Stimulated activated naive B cell treated with anti-CD40 and anti-IgM and Interleukin-4, amounts not matched to agents 10 μg/mL and 1 μg/mL and 100 μg/mL, for 72 hours (primary cell): ENCODE measurements around the gene FMN2.

Experiments
- ATAC-seq, 2 donors: fragments of 150-1000 bp; cut with Tn5 transposase; replicated peaks; 2 replicates each; pipeline ENCODE4 v1.10.0; 2021; ENCODE audit warnings: moderate library complexity in 1 of 2
- DNase-seq: peaks from one replicate; pipeline ENCODE4 v3.0.0; 2021
- H3K27ac Mint-ChIP-seq: one replicate; pipeline ENCODE4 v1.8.0; 2022; ENCODE audit warnings: mild to moderate bottlenecking, mixed read lengths
- H3K27me3 Mint-ChIP-seq, 2 donors: one replicate each; pipeline ENCODE4 v1.8.0; 2022; ENCODE audit warnings: mixed read lengths in 2 of 2
- H3K36me3 Mint-ChIP-seq, 2 donors: one replicate each; pipeline ENCODE4 v1.8.0; 2022; ENCODE audit warnings: mixed read lengths in 2 of 2, mild to moderate bottlenecking in 1 of 2
- H3K4me1 Mint-ChIP-seq, 2 donors: one replicate each; pipeline ENCODE4 v1.8.0; 2022; ENCODE audit warnings: mixed read lengths in 2 of 2, mild to moderate bottlenecking in 1 of 2
- H3K4me3 Mint-ChIP-seq, 2 donors: one replicate each; pipeline ENCODE4 v1.8.0; 2022; ENCODE audit warnings: mild to moderate bottlenecking in 2 of 2, mixed read lengths in 2 of 2, moderate library complexity in 1 of 2
- H3K9me3 Mint-ChIP-seq, 2 donors: one replicate each; pipeline ENCODE4 v1.8.0; 2022; ENCODE audit warnings: mixed read lengths in 2 of 2, mild to moderate bottlenecking in 1 of 2

FMN2 gene

DNA sequence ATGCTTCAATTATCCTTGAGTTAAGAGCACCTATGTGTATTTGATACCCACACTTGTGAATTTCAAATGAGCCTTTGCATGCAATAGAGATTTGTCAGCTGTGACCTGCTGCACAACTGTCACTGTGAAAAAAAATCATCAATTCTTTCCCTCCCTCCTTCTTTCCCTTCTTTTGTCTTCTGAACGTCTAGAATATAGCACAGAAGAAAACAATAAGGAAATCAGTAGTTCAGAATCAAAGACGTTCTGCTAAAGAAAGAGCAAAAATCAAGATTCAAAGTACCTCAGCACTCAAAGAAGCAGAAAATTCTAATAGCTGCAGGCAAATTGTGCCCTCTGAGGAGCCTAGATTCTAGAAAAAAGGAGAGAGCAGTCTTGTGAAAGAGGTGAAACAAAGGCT is 1.7 kb upstream of the FMN2 start:
- ATAC-seq (no peak), DNase-seq (no peak)
- H3K9me3 Mint-ChIP-seq: peaks cover 0 to 1% of the 10 kb centered on the region in 2 donors
- peaks cover 0 to 1% of the 10 kb centered on the region in 2 donors for H3K36me3 Mint-ChIP-seq
- peaks cover 26 to 38% of the 10 kb centered on the region in 2 donors for H3K27me3 Mint-ChIP-seq
- H3K4me3 Mint-ChIP-seq: no peak overlapping the region
- no peak overlapping the region for H3K27ac Mint-ChIP-seq
- H3K4me1 Mint-ChIP-seq: peaks cover 3 to 11% of the 10 kb centered on the region in 2 donors

DNA sequence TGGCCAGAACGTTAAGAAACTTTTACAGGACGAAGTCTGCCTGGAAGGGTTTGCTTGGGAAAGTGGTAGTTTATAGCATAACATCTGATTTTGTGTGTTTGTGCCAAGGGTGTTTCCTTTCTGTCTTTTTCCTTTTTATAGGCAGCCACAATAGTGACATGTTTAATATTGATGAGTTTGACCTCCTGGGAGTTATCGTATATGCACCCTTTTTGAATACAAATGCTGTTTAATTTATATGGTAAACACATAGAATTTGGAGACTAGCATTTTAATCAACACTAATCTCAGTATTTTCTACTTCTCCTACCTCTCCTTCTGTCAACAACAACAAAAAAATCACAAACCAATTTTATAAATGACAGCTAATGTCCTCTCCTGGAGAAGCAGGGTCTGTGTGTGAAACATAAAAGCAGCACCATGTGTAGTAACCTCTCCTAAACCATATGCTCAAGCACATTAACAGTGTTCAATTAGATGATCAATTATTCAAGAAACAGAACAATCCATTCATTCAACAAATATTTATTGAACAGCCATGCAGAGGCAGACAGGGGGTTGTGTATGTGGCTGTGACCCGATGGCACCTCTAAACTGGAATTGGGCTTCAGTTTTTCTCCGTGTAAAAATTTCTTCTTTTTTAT is 604 bp upstream of the FMN2 start:
- H3K36me3 Mint-ChIP-seq: peaks cover 0 to 1% of the 10 kb centered on the region in 2 donors
- H3K9me3 Mint-ChIP-seq: peaks cover 0 to 1% of the 10 kb centered on the region in 2 donors
- H3K27me3 Mint-ChIP-seq: peaks cover 30 to 47% of the 10 kb centered on the region in 2 donors
- peak overlapping the region in 1 of 2 donors; percentile 44 for H3K4me3 Mint-ChIP-seq
- H3K27ac Mint-ChIP-seq: peak overlapping the region; percentile 37
- DNase-seq: no peak
- peaks cover 3 to 11% of the 10 kb centered on the region in 2 donors for H3K4me1 Mint-ChIP-seq
- no peak for ATAC-seq

DNA sequence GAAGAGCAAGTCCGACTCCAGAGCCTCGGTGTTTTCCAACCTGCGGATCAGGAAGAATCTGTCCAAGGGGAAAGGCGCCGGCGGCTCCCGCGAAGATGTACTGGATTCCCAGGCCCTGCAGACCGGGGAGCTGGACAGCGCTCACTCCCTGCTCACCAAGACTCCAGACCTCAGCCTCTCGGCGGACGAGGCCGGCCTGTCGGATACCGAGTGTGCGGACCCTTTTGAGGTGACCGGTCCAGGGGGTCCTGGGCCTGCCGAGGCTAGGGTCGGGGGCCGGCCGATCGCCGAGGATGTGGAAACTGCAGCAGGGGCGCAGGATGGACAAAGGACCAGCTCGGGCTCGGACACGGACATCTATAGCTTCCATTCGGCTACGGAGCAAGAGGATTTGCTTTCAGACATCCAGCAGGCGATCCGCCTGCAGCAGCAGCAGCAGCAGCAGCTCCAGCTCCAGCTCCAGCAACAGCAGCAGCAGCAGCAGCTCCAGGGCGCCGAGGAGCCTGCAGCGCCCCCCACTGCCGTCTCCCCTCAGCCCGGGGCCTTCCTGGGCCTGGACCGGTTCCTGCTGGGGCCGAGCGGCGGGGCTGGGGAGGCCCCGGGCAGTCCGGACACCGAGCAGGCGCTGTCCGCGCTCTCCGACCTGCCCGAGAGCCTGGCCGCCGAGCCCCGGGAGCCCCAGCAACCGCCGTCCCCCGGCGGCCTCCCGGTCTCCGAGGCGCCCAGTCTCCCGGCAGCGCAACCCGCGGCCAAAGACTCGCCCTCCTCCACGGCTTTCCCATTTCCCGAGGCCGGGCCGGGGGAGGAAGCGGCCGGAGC is 827 bp downstream of the FMN2 start:
- Mint-ChIP-seq H3K36me3 (peaks cover 0 to 1% of the 10 kb centered on the region in 2 donors), H3K27ac (no peak overlapping the region), H3K9me3 (peaks cover 0 to 1% of the 10 kb centered on the region in 2 donors), H3K4me1 (peaks cover 3 to 11% of the 10 kb centered on the region in 2 donors), H3K4me3 (no peak overlapping the region), H3K27me3 (peaks cover 27 to 49% of the 10 kb centered on the region in 2 donors)
- DNase-seq (no peak), ATAC-seq (no peak)

DNA sequence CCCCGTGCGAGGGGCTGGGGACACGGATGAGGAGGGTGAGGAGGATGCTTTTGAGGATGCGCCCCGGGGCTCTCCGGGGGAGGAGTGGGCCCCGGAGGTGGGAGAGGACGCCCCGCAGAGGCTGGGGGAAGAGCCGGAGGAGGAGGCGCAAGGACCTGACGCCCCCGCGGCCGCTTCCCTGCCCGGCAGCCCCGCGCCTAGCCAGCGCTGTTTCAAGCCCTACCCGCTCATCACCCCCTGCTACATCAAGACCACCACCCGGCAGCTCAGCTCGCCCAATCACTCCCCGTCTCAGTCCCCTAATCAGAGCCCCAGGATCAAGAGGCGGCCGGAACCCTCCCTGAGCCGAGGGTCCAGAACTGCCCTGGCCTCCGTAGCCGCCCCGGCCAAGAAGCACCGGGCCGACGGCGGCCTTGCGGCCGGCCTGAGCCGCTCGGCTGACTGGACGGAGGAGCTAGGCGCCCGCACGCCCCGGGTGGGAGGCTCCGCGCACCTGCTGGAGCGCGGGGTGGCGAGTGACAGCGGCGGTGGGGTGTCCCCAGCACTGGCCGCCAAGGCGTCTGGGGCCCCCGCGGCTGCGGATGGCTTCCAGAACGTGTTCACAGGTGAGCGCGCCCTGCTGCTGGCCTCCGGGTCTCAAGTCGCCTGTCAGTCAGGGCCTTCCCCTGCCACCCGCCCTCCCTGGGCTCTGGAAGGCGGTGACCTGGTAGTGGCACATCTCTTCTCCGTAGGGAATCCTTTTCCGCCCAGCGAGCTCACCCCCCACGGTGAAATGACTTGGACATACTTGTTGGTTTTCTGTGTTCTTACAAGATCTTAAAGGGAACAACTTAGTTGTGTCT is 1.7 kb downstream of the FMN2 start:
- H3K4me1 Mint-ChIP-seq: peaks cover 3 to 11% of the 10 kb centered on the region in 2 donors
- peaks cover 22 to 42% of the 10 kb centered on the region in 2 donors for H3K27me3 Mint-ChIP-seq
- DNase-seq (no peak), ATAC-seq (no peak)
- H3K4me3 Mint-ChIP-seq: no peak overlapping the region
- no peaks in the 10 kb centered on the region for H3K9me3 Mint-ChIP-seq
- H3K36me3 Mint-ChIP-seq: peaks cover 0 to 1% of the 10 kb centered on the region in 2 donors
- no peak overlapping the region for H3K27ac Mint-ChIP-seq

DNA sequence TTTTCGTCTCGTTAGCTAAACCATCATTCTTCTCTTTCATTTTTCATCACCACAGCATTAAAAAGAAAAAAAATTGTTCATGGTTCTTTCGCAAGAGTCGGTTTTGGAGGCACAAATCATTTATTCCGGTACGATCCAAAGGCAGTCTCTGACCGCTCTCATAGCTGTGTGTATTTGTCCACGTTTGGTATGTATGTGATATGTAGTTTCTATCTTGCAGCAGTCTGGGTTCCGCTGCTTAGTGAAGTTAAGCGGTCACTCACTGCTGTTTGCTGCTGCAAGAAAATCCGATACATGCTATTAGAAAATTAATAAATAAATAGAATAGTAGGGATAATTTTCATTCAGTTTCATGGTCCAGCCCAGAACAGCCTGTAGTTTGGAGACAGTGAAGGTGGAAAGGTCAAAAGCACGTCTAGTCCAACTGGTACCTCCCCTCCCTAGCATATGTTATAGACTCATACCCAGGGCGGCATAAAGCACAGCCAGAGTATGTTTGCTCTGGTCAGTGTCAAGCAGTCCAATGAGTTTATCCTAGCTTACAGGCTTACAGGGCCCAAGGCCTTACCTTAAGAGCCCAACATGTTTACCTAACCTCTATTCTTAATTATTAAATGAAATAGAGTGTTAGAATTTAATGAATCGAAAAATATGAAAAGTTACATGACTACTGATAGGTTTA is 2.5 kb downstream of the FMN2 start:
- no peak overlapping the region for H3K4me3 Mint-ChIP-seq
- ATAC-seq (no peak), DNase-seq (no peak)
- H3K9me3 Mint-ChIP-seq: no peaks in the 10 kb centered on the region
- peaks cover 22 to 42% of the 10 kb centered on the region in 2 donors for H3K27me3 Mint-ChIP-seq
- peaks cover 3 to 11% of the 10 kb centered on the region in 2 donors for H3K4me1 Mint-ChIP-seq
- H3K27ac Mint-ChIP-seq: no peak overlapping the region
- H3K36me3 Mint-ChIP-seq: peaks cover 0 to 1% of the 10 kb centered on the region in 2 donors

DNA sequence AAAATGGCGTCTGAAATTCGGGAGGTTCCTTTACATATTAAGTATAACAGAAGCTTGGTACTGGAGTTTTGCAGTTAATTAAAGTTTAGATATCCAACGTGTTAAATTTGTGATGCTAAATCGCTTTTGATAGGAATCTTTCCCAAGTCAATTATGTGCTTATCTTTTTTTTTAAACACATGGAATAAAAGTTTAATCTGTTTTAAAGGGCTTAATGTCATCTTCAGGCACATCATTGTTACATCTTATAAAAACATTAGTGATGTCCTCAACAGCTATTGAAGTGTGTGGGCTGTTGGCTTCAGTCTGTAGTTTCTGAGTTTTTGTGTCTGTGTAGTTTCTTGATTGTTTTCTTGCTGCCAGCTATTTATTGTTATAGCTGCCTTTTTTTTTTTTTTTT is 5.3 kb downstream of the FMN2 start:
- peaks cover 12 to 38% of the 10 kb centered on the region in 2 donors for H3K27me3 Mint-ChIP-seq
- peaks cover 3 to 4% of the 10 kb centered on the region in 2 donors for H3K4me1 Mint-ChIP-seq

DNA sequence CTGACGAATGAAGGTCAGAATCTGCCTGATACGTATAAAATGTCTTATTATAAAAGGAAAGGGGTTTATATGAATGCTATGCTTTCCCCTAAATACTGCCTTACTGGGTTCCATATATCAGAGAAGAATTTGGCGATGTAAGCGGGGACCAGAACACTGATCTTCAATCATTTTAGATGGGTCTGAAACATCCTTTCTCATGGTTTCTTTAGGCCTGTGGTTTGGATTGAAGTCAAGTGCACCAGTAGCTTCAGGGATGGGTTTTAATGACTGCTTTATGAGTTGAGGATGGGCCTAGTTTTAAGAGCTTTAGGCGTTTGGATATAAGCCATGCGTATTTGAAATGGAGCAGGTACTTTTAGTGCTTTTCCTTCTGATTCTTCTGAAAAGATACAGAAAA is 6.9 kb downstream of the FMN2 start:
- no peak for ATAC-seq
- no peaks in the 10 kb centered on the region for H3K4me1 Mint-ChIP-seq
- H3K4me3 Mint-ChIP-seq: no peak overlapping the region
- peaks cover 10 to 28% of the 10 kb centered on the region in 2 donors for H3K27me3 Mint-ChIP-seq
- H3K9me3 Mint-ChIP-seq: no peaks in the 10 kb centered on the region
- no peak overlapping the region for H3K27ac Mint-ChIP-seq
- no peaks in the 10 kb centered on the region for H3K36me3 Mint-ChIP-seq
- DNase-seq: no peak

More for the DNA sequence above, 5.3 kb downstream of the FMN2 start:
- DNase-seq: no peak
- H3K4me3 Mint-ChIP-seq: no peak overlapping the region
- H3K27ac Mint-ChIP-seq: no peak overlapping the region
- no peak for ATAC-seq
- peaks cover 0 to under 1% of the 10 kb centered on the region in 2 donors for H3K36me3 Mint-ChIP-seq
- H3K9me3 Mint-ChIP-seq: no peaks in the 10 kb centered on the region

DNA sequence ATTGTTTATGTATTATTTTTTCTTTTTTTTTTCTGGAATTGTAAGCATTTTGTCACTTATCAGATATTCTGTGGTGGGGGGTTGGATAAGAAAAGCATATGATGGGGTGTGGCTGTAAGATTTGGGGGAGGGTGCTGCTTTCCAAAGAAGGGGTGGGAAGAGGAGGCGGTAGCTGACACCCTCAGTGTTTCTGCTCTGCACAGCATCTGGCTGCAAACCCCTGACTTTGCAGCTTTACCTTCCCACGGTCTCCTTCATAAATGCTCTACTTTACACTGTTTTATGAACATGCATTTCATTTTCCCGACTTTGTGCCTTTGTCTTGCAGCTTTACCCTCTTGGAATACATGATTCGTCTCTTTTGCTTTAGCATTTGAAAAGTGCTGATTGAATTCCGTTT is 7.6 kb downstream of the FMN2 start:
- ATAC-seq: no peak
- Mint-ChIP-seq H3K36me3 (no peaks in the 10 kb centered on the region), H3K4me1 (no peaks in the 10 kb centered on the region)

DNA sequence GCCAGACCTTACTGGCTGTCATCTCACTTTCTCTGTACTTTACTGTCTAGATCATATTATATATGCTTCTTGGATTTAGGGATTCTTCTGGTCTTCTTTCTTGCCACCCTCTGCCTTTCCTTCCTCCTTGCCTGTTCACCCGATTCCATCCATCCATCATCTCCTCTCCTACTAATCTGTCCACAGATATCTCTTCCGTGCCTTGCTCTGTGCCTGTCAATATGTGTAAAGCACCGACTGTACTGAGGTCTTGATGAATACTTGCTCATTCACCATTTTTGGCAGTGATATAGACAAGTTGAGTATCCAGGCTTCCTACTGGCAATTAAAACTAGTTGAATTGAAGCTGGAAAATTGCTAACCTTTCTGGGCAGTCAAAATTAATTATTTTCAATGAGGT is 8.1 kb downstream of the FMN2 start:
- no peaks in the 10 kb centered on the region for H3K9me3 Mint-ChIP-seq
- ATAC-seq (no peak), DNase-seq (no peak)
- no peaks in the 10 kb centered on the region for H3K36me3 Mint-ChIP-seq
- H3K27ac Mint-ChIP-seq: no peak overlapping the region
- H3K4me3 Mint-ChIP-seq: no peak overlapping the region
- H3K4me1 Mint-ChIP-seq: no peaks in the 10 kb centered on the region
- peaks cover 10 to 22% of the 10 kb centered on the region in 2 donors for H3K27me3 Mint-ChIP-seq

More for the DNA sequence above, 7.6 kb downstream of the FMN2 start:
- no peak overlapping the region for H3K27ac Mint-ChIP-seq
- H3K4me3 Mint-ChIP-seq: no peak overlapping the region
- peaks cover 10 to 22% of the 10 kb centered on the region in 2 donors for H3K27me3 Mint-ChIP-seq
- no peak for DNase-seq
- H3K9me3 Mint-ChIP-seq: no peaks in the 10 kb centered on the region

DNA sequence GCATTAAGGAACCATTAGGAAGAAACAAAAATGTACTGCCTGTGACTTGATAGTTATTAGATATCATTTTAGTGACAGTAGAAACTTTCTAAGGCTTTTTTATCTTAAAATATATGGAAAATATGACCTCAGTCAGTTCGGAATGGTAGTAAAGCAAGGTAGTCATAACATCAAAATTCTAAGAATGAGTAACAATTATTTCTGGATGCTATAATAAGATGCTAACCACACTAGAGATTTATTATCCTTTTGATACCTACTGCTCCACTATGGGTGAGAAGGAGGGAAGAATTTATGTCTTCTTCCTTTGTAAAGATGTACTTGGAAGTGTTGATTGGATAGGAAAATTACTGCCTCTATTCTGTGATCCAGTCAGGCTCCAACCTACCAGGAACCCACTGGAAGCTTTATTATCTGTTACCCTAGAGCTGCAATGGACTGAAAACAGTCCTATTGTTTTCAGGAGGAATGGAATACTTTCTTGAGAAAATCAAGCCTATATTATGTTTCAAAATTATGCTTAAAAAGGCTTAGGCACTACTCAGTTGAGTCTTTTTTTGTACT is 8.8 kb downstream of the FMN2 start:
- Mint-ChIP-seq H3K4me1 (no peaks in the 10 kb centered on the region), H3K27me3 (peaks cover 8 to 19% of the 10 kb centered on the region in 2 donors), H3K36me3 (no peaks in the 10 kb centered on the region), H3K27ac (no peak overlapping the region), H3K9me3 (no peaks in the 10 kb centered on the region), H3K4me3 (no peak overlapping the region)
- DNase-seq (no peak), ATAC-seq (no peak)

DNA sequence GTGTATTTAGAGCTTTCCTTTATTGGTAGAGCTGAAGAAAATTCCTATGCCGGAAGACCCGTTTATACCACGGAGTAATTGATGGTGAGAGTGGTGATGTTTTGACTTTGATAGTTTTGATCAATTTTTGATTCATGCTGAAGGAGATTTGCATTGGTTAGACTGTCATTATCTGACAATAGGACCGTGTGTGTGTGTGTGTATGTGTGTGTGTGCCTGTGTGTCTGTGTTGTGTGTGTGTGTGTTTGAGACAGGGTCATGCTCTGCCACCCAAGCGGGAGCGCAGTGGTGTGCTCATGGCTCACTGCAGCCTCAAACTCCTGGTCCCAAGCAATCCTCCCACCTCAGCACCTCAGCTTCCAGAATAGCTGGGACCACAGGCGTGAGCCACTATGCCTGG is 9.6 kb downstream of the FMN2 start:
- ATAC-seq (no peak), DNase-seq (no peak)
- peaks cover 6 to 10% of the 10 kb centered on the region in 2 donors for H3K27me3 Mint-ChIP-seq
- no peak overlapping the region for H3K27ac Mint-ChIP-seq
- H3K4me1 Mint-ChIP-seq: no peaks in the 10 kb centered on the region
- no peaks in the 10 kb centered on the region for H3K36me3 Mint-ChIP-seq
- no peak overlapping the region for H3K4me3 Mint-ChIP-seq
- H3K9me3 Mint-ChIP-seq: no peaks in the 10 kb centered on the region

DNA sequence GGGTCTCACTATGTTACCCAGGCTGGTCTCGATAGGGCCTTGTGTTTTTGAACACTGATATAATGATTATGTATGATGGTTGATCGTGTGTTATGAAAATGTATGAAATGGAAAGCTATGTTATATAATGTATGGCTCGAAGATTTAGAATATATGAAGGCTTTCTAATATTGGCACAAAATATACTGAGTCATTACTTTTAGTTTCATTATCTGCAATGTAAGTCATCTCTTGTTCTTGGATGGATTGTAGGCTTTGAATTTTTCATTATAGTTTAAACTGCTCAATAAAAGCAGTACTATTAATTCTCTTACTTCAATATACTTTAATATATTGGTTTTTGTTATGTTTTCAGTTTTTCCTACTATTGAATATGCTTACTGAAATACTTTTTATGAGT is 10.1 kb downstream of the FMN2 start:
- DNase-seq (no peak), ATAC-seq (no peak)
- no peaks in the 10 kb centered on the region for H3K36me3 Mint-ChIP-seq
- H3K4me1 Mint-ChIP-seq: no peaks in the 10 kb centered on the region
- no peaks in the 10 kb centered on the region for H3K9me3 Mint-ChIP-seq
- H3K27ac Mint-ChIP-seq: no peak overlapping the region
- no peak overlapping the region for H3K4me3 Mint-ChIP-seq
- peaks cover 6 to 7% of the 10 kb centered on the region in 2 donors for H3K27me3 Mint-ChIP-seq

DNA sequence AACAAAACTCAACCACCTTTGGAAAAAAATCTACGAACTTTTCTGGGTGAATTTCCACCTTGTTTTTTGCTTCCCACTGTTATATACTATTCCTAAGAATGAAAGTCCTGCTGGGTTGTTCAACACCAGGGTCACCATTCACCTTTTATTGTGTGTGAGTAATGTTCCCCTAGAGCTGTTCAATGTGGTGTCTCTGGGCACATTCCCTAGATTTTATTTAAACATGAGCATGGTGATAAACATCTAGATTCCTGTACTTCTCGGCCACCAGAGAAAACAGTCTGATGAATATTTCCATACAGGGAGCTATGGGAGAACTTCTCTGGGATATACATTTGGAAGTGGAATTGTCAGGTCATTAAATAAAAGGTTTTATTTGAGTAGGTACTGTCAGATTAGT is 13.0 kb downstream of the FMN2 start:
- H3K4me3 Mint-ChIP-seq: no peak overlapping the region
- no peaks in the 10 kb centered on the region for H3K4me1 Mint-ChIP-seq
- H3K27ac Mint-ChIP-seq: no peak overlapping the region
- no peaks in the 10 kb centered on the region for H3K36me3 Mint-ChIP-seq
- no peaks in the 10 kb centered on the region for H3K9me3 Mint-ChIP-seq
- peaks cover 3% of the 10 kb centered on the region in 2 donors for H3K27me3 Mint-ChIP-seq
- ATAC-seq: no peak
- no peak for DNase-seq
